GM21423 (cell line): ENCODE results near the gene RIPOR3.
"Not testable (repeated sequence)": the region's sequence is repeated elsewhere in the genome, so short reads cannot be mapped to it uniquely, and the experiment has no call there.

Experiments used
- ATAC-seq: cut with Tn5 transposase; IDR thresholded peaks from one replicate; pipeline ENCODE4 v1.9.1; 2021; ENCODE audit warnings: mild to moderate bottlenecking, moderate library complexity; ENCODE audit not compliant: unreplicated experiment

The RIPOR3 gene

GRCh38 chr20:50635014-50635557, 56.3 kb downstream of the RIPOR3 start:
- no peak for ATAC-seq

GRCh38 chr20:50634191-50634590, 57.2 kb downstream of the RIPOR3 start:
- ATAC-seq = no peak

GRCh38 chr20:50633361-50633760, 58.0 kb downstream of the RIPOR3 start:
- no peak for ATAC-seq

DNA sequence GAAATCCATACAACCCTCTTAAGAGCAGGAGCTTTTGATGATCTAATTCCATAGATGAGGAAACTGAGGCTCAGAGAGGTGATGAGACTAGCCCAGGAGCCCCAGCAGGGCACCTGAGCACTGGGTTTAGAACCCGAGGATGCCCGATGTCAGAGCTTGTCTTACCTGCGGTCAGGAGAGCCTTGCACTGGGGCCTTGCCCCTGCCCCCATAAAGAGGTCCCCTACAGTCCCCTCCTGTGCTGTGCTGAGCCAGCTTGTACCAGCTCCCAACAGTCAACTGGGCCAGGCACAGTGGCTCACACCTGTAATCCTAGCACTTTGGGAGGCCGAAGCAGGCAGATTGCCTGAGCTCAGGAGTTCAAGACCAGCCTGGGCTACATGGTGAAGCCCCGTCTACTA, 58.6 kb downstream of the RIPOR3 start:
- no peak for ATAC-seq

GRCh38 chr20:50632236-50632635, 59.1 kb downstream of the RIPOR3 start:
- no peak for ATAC-seq

DNA sequence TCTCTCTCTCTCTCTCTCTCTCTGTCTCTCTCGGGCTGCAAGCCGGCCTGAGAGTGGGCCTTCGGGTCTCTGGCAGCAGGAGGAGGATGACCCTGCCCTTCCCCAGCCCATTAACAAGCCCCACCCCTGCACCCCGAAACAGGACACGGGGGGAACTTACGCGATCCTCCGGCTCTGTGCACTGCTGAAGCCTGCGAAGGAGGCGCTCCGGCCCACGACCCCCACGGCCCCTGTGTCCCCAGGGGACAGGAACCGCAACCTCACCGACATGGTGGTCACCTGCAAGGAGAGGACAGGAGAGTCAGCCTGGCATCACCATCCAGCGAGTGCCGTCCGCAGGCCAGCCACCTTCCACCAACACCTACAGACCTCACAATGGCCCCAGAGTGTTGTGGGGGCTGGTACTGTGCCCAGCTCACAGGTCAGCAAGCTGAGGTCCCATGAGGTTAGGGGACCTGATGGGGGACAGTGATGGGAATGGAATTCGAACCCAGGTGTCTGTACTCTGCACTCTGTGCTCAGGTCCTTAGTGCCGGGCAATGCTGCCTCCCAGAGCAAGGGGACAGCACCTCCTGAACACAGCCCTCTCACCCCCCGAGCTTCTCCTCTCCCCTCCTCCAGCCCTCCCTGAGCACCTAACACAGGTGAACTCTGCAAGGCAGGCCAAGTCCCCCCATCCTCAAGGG, 60.6 kb downstream of the RIPOR3 start:
- no peak for ATAC-seq

- ATAC-seq = no peak
Observed at GRCh38 chr20:50629670-50630045, 61.7 kb downstream of the RIPOR3 start.

DNA sequence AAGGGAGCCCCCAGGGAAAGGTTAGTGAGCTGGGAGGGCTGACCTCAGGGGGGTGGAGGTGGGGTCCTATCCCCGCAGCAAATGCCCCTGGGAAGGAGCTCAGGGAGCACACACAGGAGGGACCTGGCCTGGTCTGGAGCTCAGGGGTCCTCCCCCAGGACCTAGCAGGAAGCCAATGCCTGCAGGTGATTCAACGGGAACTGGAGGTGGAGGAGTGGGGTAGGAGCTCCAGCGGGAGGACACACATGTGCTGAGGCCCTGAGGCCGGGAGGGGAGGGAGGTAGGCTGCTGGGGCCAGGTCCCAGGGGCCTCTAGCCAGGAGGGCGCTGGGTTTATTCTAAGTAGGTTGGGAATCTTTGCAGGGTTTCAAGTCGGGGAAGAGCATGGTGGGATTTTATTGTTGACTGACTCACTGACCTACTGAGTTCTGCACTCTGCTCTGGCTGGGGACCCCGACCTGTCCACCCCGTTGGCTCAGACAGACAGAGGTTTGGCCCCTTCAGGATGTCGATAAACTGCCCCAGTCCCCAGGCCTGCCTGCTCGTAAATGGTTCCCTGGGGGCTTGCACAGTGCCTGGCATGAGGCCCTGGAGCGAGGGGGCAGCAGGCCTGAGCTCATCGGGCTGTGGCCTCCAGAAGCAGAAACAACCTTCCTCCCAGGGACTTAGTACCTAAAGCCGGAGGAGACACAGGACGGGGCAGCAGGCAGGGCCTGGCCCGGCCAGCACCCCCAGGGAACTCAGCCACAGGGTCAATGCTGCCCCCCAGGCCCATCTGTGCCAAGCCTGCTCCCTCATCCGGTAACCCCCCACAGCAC, 62.3 kb downstream of the RIPOR3 start:
- no peak for ATAC-seq

DNA sequence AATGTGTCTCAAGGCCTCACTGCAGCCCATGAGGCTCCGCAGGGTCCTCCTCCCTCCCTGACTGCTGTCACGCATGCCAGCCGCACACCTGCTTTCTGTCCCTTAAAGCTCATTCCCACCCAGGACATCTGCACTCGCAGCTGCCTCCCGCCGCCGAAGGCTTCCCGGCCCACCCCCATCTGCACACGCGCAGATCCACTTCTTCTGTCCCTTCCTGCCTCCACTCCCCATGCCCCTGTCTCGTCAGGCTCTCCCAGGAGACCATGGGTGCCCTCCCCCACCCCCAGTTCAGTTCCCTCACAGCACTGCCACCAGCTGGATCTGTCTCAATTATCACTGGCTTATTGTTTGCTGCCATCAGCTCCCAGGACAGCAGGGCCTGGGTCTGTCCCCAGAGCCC, 63.0 kb downstream of the RIPOR3 start:
- no peak for ATAC-seq

DNA sequence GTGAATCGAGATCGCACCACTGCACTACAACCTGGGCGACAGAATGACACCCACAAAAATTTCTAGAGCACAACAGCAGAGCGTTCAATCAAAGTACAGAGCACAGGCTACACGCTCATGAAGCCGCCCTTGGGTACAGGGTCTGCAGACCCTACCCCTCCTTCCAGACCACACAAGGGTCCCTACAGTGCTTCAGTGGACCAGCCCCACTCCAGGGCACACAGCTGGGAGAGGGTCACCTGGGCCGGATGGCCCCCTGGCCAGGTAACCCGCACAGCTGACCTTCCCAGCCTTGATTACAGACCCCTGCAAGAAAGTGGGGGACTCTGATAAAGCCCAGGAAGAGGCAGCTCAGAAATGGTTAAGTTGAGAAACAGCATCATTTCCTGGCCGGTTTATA, 63.6 kb downstream of the RIPOR3 start:
- ATAC-seq = no peak

- ATAC-seq = no peak
Observed at GRCh38 chr20:50625986-50626677, 65.2 kb downstream of the RIPOR3 start.

DNA sequence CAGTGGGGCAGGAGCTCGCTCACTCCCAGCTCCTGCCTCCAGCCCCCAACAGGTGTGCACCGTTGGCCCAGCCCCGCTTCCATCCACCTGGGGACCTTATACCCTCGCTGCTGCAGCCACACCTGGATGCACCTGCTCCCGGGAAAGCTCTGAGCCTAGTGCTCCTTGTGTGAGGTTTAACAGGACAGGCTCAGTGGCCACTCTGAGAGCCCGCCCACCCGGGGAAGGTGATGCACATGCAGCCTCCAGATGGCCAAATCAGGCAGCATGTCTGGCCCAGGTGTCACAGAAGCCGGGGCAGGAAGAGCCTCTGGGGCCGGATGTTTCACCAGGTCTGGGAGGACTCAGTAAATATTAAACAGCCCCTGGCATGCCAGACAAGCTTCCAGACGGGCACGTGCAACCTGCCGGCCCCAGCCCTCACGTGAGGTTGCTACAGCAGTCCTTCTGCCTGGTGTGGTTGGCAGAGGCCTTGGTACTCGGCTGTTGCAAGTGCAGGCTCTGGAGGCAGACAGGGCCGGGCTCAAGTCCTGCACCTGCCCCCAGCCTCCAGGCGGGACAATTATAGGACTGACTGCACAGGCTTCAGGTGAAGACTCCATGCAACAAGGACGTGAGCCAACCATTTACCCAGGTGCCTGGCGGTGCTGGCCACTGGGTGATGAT, 66.9 kb downstream of the RIPOR3 start:
- ATAC-seq = no peak

DNA sequence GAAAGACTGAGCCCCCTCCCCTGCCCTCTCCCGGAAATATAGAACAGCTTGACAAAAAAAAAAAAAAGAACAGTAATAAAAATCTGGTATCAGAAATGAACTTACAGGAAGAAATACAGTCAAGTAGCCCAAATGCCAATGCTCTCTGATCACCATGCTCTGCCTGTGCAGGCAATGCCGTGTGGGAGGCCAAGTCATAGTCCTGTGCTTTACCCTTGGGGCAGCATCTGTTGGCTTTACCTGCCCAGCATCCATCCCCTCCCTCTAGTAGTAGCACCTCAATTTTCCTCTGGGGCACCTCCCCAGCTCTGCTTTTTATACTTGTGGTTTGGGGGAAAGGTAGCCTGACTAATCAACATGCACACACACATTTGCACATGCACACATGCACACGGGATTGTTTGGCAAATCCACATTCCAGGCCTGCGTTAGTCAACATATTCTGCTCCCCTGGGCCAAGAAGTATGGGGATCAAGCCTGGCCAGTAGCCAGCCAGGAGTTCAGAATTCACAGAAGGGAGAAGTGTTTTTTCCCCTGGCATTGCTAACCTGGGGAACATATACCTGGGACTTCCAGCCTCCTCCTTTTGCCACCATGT, 70.2 kb downstream of the RIPOR3 start:
- no peak for ATAC-seq

DNA sequence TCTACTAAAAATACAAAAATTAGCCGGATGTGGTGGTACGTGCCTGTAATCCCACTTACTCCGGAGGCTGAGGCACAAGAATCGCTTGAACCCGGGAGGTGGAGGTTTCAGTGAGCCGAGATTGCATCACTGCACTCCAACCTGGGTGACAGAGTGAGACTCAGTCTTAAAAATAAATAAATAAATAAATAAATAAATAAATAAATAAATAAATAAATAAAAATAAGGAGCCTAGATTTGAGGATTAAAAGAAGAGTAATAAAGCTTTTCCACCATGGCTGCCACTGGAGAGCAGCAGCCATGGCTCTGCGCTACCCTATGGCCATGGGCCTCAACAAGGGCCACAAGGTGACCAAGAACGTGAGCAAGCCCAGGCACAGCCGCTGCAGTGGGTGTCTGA, 70.9 kb downstream of the RIPOR3 start:
- ATAC-seq = not testable (repeated sequence)

DNA sequence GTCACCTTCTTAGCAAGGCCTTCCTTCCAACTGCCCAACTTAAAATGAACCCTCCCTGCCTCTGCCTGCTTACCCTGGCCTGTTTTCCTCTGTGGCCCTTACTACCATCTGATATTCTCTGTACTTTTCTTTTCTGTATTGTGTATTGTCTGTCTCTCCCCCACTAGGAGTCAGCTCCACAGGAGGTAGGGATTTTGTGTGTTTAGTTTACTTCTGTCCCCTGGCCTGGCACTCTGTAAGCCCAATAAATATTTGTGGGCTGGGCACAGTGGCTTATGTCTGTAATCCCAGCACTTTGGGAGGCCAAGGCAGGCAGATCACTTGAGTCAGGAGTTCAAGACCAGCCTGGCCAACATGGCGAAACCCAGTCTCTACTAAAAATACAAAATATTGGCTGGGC, 72.8 kb downstream of the RIPOR3 start:
- ATAC-seq = no peak

DNA sequence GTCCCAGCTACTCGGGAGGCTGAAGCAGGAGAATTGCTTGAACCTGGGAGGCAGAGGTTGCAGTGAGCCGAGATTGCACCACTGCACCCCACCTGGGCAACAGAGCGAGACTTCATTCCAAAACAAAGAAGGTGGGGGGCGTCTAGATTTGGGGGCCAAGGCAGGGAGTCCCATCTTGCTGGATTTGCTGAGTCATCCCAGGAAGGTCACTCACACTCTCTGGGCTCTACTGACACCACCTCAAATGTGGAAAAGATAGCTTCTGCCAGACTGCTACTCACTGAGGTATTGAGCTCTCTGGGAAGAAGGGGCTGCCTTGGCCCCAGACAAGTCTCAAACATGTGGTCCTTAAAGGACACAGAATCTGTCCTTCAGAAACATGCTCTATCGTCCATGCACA, 74.3 kb downstream of the RIPOR3 start:
- ATAC-seq = no peak

DNA sequence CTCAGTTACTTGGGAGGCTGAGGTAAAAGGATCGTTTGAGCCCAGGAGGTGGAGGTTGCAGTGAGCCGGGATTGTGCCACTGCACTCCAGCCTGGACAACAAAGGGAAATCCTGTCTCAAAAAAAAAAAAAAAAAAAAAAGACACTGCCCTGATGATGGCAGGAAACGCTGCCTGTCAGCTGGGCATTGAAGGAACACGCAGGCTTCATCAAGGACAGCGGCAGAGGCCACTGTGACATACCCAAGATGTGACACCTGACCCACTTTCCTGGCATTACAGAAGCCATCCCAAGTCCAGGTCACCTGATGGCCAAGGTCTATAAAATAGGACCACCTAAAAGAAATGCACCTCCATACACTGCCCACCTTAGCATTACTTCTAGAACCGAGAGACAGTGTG, 75.9 kb downstream of the RIPOR3 start:
- ATAC-seq = no peak

DNA sequence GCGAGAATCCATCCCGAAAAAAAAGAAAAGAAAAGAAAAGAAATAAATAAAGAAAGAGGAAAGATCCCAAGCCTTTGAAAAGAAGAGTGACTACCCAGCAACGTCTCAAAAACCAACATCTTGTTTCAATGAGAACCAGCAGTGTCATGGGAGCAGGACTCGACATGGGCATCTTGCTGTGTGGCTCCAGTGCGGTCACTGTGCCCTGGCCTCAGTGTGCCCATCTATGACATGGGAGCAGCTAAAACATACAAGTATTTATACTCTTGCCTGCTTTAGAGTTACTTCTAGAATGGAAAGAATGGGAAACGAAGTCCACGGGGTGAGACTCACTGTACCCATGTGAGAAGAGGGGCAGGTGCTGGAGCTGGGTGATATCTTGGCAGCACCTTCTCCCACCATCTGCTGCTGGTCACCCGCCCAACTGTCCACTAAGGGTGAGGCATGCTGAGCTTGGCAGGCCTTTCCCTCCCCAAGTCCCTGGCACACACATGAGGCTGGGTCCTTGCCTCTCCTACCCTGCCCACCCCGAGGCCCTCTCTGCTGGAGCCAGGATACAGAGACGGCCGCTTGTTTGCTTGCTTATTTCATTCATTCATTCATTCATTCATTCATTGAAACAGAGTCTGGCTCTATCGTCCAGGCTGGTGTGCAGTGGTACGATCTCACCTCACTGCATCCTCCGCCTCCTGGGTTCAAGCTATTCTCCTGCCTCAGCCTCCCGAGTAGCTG, 77.7 kb downstream of the RIPOR3 start:
- ATAC-seq = no peak

GRCh38 chr20:50611128-50611810, 80.1 kb downstream of the RIPOR3 start:
- no peak for ATAC-seq
